ENCODE results near the gene KCNIP3.
A peak's percentile ranks its signal among the peaks of the same experiment; 100 is the strongest.

KCNIP3 gene

DNA sequence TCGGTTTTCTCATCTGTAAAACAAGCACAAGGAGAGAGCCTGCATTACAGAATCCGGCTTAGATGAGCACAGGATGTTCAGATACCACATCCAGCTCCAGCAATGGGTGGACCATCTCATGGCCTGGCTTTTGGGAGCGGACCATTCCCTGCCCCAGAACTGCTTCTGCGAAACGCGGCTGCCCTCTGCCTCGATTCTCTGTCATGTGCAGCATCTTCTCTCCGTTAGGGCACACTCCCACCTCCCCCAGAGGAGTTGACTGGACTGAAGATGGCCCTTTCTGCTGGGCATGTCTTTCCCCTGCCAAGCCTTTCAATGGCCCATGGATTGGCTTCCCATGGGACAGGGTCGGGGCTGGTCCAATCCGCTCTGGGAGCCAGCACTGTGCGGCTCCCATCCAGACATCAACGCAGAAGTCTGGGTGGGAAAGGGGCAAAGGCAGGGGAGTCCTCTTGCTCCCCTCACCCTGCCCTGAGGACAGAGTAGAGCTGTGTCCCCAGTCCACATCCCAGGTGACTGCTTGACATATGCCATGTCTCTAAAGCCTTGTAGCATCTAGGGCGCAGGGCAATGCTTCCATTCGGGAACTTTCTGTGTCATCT is 91.0 kb downstream of the KCNIP3 start:
- no peak for DNase-seq
- no peaks in the 10 kb centered on the region for H3K36me3 ChIP-seq
- H3K4me1 ChIP-seq: no peaks in the 10 kb centered on the region
- no peaks in the 10 kb centered on the region for H3K9me3 ChIP-seq
- H3K27me3 ChIP-seq: no peaks in the 10 kb centered on the region
- TF ChIP-seq, protein P1, sequence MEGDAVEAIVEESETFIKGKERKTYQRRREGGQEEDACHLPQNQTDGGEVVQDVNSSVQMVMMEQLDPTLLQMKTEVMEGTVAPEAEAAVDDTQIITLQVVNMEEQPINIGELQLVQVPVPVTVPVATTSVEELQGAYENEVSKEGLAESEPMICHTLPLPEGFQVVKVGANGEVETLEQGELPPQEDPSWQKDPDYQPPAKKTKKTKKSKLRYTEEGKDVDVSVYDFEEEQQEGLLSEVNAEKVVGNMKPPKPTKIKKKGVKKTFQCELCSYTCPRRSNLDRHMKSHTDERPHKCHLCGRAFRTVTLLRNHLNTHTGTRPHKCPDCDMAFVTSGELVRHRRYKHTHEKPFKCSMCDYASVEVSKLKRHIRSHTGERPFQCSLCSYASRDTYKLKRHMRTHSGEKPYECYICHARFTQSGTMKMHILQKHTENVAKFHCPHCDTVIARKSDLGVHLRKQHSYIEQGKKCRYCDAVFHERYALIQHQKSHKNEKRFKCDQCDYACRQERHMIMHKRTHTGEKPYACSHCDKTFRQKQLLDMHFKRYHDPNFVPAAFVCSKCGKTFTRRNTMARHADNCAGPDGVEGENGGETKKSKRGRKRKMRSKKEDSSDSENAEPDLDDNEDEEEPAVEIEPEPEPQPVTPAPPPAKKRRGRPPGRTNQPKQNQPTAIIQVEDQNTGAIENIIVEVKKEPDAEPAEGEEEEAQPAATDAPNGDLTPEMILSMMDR (IDR thresholded peaks at IDR 0.05; ENCODE audit: low read depth, low read length): no peak
- H3K4me3 ChIP-seq (ENCODE audit: low read depth, low read length): no peak overlapping the region

GRCh38 chr2:95388856-95389244 is 91.7 kb downstream of the KCNIP3 start:
- Histone ChIP-seq H3K4me3 (ENCODE audit: low read depth, low read length) (no peak overlapping the region), H3K9me3 (no peaks in the 10 kb centered on the region), H3K27me3 (no peaks in the 10 kb centered on the region), H3K4me1 (no peaks in the 10 kb centered on the region), H3K36me3 (no peaks in the 10 kb centered on the region)
- TF ChIP-seq, protein P1 (IDR thresholded peaks at IDR 0.05; ENCODE audit: low read depth, low read length): no peak
- DNase-seq: no peak

- TF ChIP-seq, protein P1 (IDR thresholded peaks at IDR 0.05; ENCODE audit: low read depth, low read length): peak; percentile 75
- no peaks in the 10 kb centered on the region for H3K9me3 ChIP-seq
- no peak overlapping the region for H3K4me3 ChIP-seq (ENCODE audit: low read depth, low read length)
- peak; percentile 36 for DNase-seq
- H3K4me1 ChIP-seq: no peaks in the 10 kb centered on the region
- H3K27me3 ChIP-seq: no peaks in the 10 kb centered on the region
- H3K36me3 ChIP-seq: no peaks in the 10 kb centered on the region
Measured at GRCh38 chr2:95389245-95390119, 92.3 kb downstream of the KCNIP3 start.

DNA sequence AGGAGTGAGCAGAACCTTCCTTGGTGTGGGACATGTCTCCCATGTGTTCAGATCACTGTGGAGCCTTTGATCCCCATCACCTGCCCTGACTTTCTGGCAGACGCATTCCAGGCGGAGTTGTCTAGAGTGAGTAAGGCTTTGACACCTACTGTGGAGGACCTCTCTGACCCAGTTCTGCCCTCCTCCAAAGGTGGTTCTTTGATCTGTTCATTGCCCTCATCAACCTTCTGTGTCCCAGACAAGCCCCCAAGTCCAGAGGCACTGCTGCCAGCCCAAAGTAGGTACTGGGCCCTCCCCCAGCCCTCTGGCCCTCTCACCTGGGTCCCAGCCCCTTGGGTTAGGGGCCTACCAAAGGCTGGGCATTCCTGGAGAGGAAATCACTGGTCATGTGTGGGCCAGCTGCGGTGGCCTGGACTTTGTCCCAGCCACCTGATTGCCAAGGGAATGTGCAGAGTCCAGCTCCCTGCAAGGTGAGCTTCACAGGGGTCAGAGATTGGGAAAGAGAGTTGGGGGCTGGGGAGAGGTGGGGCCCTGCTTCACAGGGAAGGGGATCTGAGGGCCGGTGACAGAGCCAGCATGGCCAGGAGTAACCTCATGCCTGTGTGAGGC is 93.2 kb downstream of the KCNIP3 start:
- TF ChIP-seq, protein P1 (IDR thresholded peaks at IDR 0.05; ENCODE audit: low read depth, low read length): no peak
- DNase-seq: no peak
- Histone ChIP-seq H3K4me3 (ENCODE audit: low read depth, low read length) (no peak overlapping the region), H3K27me3 (no peaks in the 10 kb centered on the region), H3K9me3 (no peaks in the 10 kb centered on the region), H3K4me1 (no peaks in the 10 kb centered on the region), H3K36me3 (no peaks in the 10 kb centered on the region)

DNA sequence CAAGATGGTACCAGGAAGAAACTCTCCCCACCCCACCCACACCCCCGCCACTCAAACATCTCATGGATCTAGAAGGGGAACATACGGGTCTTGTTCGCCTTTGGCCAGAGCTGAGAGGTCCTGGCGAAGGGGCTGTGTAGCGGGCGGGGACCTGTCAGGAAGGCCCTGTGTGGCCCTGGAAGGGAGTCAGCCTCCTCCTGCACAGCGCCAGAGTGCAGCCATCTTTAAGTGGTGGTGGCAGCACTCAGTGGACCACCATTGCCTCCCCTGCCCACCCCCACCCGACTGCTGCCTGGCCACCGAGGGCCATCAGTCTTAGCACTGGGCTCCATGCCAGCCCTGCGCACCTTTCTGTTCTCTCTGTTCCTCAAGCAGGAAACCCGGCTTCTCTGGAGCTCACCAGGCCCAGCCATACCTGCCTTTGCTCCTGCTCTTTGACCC is 93.8 kb downstream of the KCNIP3 start:
- H3K4me1 ChIP-seq: no peaks in the 10 kb centered on the region

More for the DNA sequence above, 93.8 kb downstream of the KCNIP3 start:
- no peak for DNase-seq
- TF ChIP-seq, protein P1 (IDR thresholded peaks at IDR 0.05; ENCODE audit: low read depth, low read length): no peak
- H3K27me3 ChIP-seq: no peaks in the 10 kb centered on the region
- H3K36me3 ChIP-seq: no peaks in the 10 kb centered on the region
- H3K4me3 ChIP-seq (ENCODE audit: low read depth, low read length): no peak overlapping the region
- no peaks in the 10 kb centered on the region for H3K9me3 ChIP-seq

Measured in BE2C (cell line).